ENCODE results near the gene C1orf122.
"Not testable (repeated sequence)": the region's sequence is repeated elsewhere in the genome, so short reads cannot be mapped to it uniquely, and the experiment has no call there.

C1orf122 gene

GRCh38 chr1:37807555-37808368 lies at the start of gene C1orf122, which contains the start of gene YRDC:
TSS of gene C1orf122 (plus strand) at chr1:37807790. CDS start at chr1:37808405, 615 bp downstream.
TSS of gene YRDC (minus strand) at chr1:37808208. CDS start at chr1:37808180, 28 bp downstream.
- DNase-seq = peak; percentile 96 to 100

DNA sequence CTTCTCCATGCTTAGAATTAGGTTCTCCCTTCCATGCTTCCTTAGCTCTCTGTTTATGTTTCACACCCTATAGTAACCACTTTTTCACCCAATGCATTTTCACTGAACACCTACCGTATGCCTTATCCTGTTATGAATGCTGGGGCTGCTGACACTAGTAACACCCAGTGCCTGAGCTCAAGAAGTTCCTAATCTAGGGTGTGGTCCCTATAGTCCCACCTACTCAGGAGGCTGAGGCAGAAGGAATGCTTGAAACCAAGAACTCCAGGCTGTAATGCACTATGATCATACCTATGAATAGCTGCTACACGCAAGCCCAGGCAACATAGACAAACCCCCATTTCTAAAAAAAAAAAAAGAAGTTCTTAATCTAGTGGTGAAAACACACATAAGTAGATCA lies 48.1 kb upstream of the C1orf122 start:
- DNase-seq = no peak

GRCh38 chr1:37761416-37762095 lies 46.0 kb upstream of the C1orf122 start:
- no peak for DNase-seq

DNA sequence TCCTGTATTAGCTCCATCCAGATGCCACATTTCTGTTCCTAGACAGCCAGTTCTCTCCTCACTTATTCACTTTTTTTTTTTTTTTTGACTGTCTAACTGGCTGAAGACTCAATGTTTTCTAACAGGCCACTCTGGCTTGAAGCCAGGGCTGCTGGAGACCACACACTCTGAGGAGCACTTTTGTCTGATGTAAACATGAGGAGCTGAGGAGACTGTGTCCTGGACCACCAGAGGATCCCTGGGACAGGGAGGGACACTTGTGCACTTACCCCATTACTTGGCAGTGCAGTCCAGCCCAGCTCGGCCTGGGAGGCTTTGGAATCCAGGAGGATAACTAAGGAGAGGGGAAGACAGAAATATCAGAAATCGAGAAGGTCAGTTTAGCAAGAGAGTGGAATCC lies 45.1 kb upstream of the C1orf122 start:
- DNase-seq = no peak

- peak in 1 of 2 experiments; percentile 58 for DNase-seq
These were observed 43.7 kb upstream of the C1orf122 start for GRCh38 chr1:37763791-37764413.

- peak; percentile 35 to 83 for DNase-seq
These were observed 43.2 kb upstream of the C1orf122 start for GRCh38 chr1:37764414-37764825.

DNA sequence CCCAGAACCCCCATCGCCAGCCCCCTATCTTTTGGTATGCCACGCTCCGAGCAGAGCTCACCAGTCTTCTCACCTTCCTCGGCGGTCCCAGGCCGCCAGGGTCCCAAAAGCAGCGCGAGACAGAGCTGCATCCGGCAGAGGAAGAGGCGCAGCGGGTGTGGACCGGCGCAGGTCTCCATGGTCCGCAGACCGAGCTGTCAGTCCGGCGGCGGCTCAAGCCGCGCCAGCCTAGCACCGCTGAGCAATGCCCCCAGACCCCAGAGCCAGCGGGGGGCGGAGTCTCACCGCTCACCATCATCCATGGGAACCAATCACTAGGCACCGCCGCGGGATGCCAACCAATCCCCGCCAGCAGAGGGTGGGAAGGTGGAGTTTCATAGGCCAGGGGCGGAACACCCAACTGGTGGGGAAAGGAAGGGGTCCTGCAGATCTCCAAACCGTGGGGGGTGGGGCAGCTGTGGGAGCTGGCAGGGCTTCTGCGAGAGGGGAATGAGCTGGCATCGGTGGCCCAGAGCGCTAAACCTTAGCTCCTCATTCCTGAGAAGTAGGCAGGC lies 42.6 kb upstream of the C1orf122 start, which contains the start of gene EPHA10:
EPHA10 (minus strand) TSS at position 233 of the 554 bp plus-strand sequence; CDS start at position 179, 54 bp downstream.
- peak; percentile 92 to 99 for DNase-seq

DNA sequence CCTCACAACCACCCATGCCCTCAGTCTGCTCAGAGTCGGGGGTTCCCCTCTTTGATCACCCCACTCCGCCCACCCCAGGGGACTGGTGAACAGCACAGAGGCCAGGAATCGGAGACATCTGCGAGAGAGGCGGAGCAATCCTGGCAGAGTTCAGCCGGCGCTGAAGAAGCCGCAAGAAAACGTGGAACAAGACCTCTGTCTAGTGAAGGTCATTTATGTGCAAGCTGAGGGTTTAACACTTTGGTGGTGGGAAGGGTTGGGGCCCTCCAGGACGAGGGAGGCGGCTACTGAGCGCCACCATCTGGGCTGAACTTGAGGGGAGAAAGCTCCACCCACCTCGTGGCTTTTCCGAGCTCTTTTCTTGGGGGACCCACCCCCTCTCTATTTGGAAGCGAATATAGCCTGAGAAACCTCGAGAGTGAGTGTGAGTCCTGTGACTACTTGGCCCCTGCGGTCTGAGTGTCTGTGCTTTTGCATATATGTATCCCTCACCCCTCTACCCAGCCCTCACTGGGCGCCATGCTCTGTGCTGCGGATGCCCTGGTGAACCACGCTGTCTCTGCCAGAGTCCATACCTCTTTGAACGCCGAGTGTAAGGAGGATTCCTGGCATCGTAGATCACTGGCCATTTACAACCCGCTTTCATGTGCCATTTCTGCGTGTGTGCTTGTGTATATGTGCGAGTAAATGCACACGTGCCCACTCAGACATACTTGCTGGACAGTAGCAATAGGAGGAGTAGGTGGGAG lies 41.5 kb upstream of the C1orf122 start:
- peak; percentile 80 to 93 for DNase-seq

DNA sequence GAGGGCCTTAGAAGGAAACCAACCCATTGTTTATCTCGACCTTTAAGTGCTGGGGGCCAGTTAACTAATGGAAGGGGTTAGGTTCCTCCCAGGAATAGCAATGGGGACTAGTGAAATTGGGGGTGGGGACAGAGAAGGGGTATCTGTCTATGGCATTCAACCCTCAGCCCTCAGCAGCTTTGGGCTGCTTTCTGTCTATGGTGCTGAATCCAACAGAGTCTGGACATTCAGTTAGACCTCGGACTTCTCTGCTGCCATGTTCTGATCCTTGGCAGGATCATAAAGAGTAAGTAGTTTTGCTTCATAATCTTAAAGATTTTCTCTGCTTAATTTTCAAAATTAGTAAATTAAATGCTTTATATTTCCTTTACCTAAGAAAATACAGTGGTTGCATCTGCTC lies 40.1 kb upstream of the C1orf122 start:
- no peak for DNase-seq

DNA sequence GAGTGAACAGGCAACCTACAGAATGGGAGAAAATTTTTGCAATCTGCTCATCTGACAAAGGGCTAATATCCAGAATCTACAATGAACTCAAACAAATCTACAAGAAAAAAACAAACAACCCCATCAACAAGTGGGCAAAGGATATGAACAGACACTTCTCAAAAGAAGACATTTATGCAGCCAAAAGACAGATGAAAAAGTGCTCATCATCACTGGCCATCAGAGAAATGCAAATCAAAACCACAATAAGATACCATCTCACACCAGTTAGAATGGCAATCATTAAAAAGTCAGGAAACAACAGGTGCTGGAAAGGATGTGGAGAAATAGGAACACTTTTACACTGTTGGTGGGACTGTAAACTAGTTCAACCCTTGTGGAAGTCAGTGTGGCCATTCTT lies 36.1 kb upstream of the C1orf122 start:
- not testable (repeated sequence) for DNase-seq

DNA sequence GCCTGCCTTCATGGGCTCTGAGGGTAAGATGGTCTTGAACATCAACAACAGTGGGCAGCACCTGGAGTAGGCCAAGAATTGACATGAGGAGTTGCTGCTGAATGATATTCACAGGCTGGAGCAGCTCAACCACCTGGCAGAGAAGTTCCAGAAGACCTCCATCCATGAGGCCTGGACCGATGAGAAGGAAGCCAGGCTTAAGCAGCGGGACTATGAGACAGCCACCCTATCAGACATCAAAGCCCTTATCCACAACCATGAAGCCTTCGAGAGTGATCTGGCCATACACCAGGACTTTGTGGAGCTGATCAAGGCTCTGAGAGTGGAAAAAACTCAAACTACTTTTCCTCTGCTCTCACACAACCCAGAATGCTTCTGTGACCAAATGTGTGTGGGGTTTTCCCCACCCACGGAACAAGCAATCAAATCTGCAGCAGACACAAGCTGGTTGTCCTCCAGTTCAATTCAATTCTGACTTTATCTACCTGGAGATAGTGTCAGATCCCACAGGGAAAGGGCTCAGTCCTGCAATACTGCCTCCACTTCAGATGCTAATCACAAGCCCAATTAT lies 30.6 kb upstream of the C1orf122 start:
- no peak for DNase-seq

DNA sequence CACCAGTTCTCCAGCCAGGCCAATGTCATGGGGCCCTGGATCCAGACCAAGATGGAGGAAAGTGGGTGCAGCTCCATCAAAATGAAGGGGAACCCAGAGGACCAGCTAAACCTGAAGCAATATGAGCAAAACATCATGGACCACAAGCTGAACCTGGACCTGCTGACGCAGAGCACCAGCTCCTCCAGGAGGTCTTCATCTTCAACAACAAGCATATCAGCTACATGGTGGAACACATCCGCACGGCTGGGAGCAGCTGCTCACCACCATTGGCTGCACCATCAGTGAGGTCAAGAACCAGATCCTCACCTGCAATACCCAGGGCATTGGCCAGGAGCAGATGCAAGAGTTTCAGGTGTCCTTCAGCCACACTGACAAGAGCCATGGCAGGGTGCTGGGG lies 28.9 kb upstream of the C1orf122 start:
- DNase-seq = no peak

DNA sequence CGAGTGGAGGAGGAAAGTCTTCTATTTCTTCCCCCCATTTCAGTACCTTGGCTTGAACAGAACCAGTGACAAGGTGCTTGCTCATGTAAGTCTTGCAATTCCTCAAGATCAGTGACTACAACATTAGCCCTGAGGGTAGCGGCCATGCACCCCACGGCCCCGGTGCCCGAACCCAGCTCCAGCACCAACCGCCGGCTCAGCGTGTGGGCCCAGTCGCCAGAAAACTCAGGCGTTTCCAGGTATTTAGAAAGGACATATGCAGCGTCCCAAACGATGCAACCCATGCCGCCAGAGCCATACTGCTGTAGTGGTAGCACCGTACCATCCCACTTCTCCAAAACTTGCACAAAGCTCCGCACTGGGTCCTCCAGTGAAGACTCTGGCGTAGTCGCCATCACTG lies 25.1 kb upstream of the C1orf122 start:
- DNase-seq = no peak

DNA sequence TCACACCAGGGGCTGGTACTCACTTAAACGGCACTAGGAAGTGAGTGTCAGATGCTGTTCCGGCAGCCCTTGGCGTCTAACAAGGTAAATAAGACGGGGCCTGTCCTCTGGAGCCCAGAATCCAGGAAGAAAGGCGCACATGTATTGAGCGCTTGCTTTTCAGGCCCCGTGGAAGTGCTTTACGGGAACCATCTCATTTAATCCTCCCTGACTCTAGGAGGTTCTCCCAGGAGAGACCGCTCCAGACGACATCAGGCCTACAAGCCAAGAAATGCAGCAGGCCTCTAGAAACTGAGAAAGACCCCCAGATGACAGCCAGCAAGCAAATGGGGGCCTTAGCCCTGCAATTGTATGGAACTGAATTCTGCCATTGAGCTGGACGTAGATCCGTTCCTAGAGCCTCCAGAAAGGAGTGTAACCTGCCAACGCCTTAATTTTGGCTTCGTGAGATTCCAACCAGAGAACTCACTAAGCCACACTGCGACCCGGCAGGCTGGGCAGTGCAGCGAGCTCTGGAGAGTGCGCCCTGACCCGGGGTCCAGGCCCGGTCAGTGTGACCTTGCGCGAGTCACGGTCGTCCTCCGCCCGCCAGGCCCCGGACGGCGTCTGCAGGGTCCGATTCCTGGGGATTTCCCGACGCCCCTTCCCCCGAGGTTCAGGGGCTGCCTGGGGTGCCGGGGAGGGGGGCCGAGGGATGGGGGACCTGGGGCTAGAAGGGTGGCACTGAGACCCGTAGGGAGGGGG lies 14.5 kb upstream of the C1orf122 start:
- DNase-seq = peak in 1 of 2 experiments; percentile 31

- peak; percentile 62 to 95 for DNase-seq
These were observed 13.7 kb upstream of the C1orf122 start, which contains the start of gene MANEAL for GRCh38 chr1:37793773-37794371. TSS of gene MANEAL (plus strand) at chr1:37793847. CDS start at chr1:37794183, 336 bp downstream.

DNA sequence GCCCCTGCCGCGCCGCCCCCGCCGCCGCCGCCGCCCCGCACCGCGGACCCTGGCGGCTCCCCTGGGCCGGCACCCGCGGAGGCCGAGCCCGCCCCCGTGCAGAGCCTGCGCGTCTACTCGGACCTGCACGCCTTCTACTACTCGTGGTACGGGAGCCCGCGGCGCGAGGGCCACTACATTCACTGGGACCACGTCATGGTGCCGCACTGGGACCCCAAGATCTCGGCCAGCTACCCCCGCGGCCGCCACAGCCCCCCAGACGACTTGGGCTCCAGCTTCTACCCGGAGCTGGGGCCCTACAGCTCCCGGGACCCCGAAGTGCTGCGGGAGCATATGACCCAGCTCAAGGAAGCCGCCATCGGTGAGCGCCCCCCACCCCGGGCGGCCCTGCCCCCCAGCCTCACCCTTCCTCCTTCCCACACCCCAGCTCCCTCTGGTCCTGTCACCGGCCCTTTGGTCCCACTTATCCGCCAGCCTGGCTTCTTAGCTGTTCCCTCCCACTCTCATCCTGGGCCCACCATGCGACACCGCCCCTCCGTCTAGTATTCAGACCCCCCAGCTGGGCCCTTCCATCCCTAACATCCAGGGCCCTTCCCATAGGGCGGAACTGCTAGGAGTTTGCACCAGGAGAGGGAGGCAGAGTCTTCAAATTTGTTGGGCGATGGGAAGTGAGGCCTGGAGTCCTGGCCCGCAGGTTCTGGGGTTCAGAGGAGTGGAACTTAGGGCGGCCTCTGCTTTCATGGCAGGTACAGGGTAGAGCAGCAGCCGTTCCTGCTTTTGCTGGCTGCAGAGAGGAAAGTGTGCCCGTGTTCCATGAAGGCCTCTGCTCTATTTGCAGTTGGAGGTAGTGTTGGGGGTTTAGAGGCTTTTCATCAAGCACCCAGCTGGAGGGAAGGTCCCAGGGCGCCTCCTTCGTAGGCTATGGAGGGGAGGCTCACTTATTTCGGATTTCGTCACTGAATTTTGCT lies 12.9 kb upstream of the C1orf122 start:
- DNase-seq = peak; percentile 61 to 74

- DNase-seq = peak; percentile 55 to 83
These were observed 12.1 kb upstream of the C1orf122 start for GRCh38 chr1:37795340-37796125.

- no peak for DNase-seq
These were observed 9.7 kb upstream of the C1orf122 start for GRCh38 chr1:37797750-37798345.
